Psoas muscle (tissue), 8 donors: ENCODE data around the gene NR0B1. TPM values are rescaled to one million over a fixed set of nuclear protein-coding genes. Genes with fewer than 3 reads are reported as not detected.

Experiments used
- ATAC-seq, 4 donors: fragments of 200-7000 bp; cut with Tn5 transposase; one replicate each; pipeline ENCODE4 v1.9.1; 2020; ENCODE audit warnings: moderate library complexity in 3 of 4, mild to moderate bottlenecking in 2 of 4
- DNase-seq, 2 donors: peaks; one replicate each; pipeline ENCODE4 v3.0.0-alpha.2; 2020
- H3K27ac ChIP-seq: fragments of 200-600 bp; one replicate; pipeline ENCODE4 v1.8.0; 2022
- H3K27me3 ChIP-seq, 3 donors: fragments of 200-600 bp in 1 of 3; one replicate each; pipeline versions ENCODE4 v1.6.1 to v1.8.0; 2013 to 2022; ENCODE audit warnings: low read length in 2 of 3, mild to moderate bottlenecking in 2 of 3, moderate library complexity in 1 of 3; ENCODE audit not compliant: insufficient read depth in 3 of 3
- H3K36me3 ChIP-seq, 2 donors: fragments of 200-600 bp in 1 of 2; one replicate each; pipeline versions ENCODE4 v1.6.1 to v1.8.0; 2013 to 2022; ENCODE audit warnings: low read depth in 1 of 2, mild to moderate bottlenecking in 1 of 2, moderate library complexity in 1 of 2; ENCODE audit not compliant: insufficient read depth in 1 of 2
- H3K4me1 ChIP-seq: fragments of 200-600 bp; one replicate; pipeline ENCODE4 v1.8.0; 2022
- H3K4me3 ChIP-seq: fragments of 200-600 bp; one replicate; pipeline ENCODE4 v1.8.0; 2022; ENCODE audit warnings: mild to moderate bottlenecking
- H3K9me3 ChIP-seq: fragments of 200-600 bp; one replicate; pipeline ENCODE4 v1.8.0; 2022
- WGBS, 3 donors: extraction: QIAGEN DNeasy Blood & Tissue Kit; methylation state at CpG; one replicate each; pipeline versions ENCODE4 v1.1.6 to v1.1.7; 2013; 5-methylcytosine and 5-hydroxymethylcytosine counted together
- intact Hi-C, 2 donors: fragments of 100-400 bp; cut with DNase I; formaldehyde crosslinking; loops; one replicate each; pipeline versions ENCODE4 v1.11.0 to v1.14.2; 2022
- polyA plus RNA-seq, 3 donors: library from polyadenylated mRNA; stranded (reverse); fragments of 200-250 nt; gene quantifications; one replicate each; pipeline ENCODE4 v1.2.3, GENCODE V29; 2013
- total RNA-seq, 4 donors: library from RNA; stranded (reverse); fragmentation: NEBNext Ultra II Directional in 2 of 4; extraction: Animal tissue kit (Norgen Biotek cat#: 25700) in 2 of 4; gene quantifications; one replicate each; pipeline versions ENCODE4 v1.2.1 to v1.2.4, GENCODE V29; 2021 to 2023
- TF ChIP-seq, protein P1 (sequence below): fragments of 200-600 bp; IDR thresholded peaks from one replicate; pipeline ENCODE4 v1.8.0; 2022; ENCODE audit warnings: antibody characterized with exemption
- donor health status: healthy with polysubstance abuse.
- donor health status: DM: no; HTN: no; CAD: no; lungs with moderate emphysema.
- donor health status: Bipolar disorder and iron deficiency.
- donor health status: healthy.
- donor health status: DM: yes; HTN: yes; CAD: no.
- donor health status: DM: no; HTN: no; CAD: no.
- donor health status: DM: no; HTN: no; CAD: no.
- donor health status: DM: yes; HTN: yes; CAD: no.

NR0B1 gene
- total and polyA plus RNA-seq, 7 donors, result 0.01 to 0.05 TPM; not detected in 5

- no peak overlapping the region for H3K27ac ChIP-seq
These were observed 25.6 kb downstream of the NR0B1 start for GRCh38 chrX:30283456-30284200.

DNA sequence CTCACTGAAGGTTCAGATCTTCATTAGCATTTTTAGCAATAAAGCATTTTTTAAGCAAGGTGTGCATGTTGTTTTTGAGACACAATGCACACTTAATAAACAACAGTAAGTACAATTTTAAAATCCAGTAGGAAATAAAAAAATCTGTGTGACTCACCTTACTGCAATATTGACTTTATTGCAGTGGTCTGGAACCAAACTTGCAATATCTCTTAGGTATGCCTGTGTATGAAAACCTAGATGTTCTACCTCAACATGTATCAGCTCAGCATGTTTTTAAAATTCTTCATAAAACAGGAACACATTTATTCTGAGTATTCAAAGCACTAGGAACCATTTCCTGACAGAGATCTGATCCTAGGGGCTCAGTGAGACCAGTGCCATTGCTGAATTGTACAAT lies 26.7 kb downstream of the NR0B1 start:
- intact Hi-C loops, result no loop called here
- TF ChIP-seq, protein P1, sequence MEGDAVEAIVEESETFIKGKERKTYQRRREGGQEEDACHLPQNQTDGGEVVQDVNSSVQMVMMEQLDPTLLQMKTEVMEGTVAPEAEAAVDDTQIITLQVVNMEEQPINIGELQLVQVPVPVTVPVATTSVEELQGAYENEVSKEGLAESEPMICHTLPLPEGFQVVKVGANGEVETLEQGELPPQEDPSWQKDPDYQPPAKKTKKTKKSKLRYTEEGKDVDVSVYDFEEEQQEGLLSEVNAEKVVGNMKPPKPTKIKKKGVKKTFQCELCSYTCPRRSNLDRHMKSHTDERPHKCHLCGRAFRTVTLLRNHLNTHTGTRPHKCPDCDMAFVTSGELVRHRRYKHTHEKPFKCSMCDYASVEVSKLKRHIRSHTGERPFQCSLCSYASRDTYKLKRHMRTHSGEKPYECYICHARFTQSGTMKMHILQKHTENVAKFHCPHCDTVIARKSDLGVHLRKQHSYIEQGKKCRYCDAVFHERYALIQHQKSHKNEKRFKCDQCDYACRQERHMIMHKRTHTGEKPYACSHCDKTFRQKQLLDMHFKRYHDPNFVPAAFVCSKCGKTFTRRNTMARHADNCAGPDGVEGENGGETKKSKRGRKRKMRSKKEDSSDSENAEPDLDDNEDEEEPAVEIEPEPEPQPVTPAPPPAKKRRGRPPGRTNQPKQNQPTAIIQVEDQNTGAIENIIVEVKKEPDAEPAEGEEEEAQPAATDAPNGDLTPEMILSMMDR, result no peak
- H3K27me3 ChIP-seq, result no peaks in the 10 kb centered on the region
- H3K27ac ChIP-seq, result no peak overlapping the region
- H3K9me3 ChIP-seq, result no peaks in the 10 kb centered on the region
- H3K4me3 ChIP-seq, result no peak overlapping the region
- no peaks in the 10 kb centered on the region for H3K4me1 ChIP-seq
- DNase-seq, result no peak
- H3K36me3 ChIP-seq, result no peaks in the 10 kb centered on the region
- no peak for ATAC-seq

More at GRCh38 chrX:30283456-30284200, 25.6 kb downstream of the NR0B1 start:
- no peaks in the 10 kb centered on the region for H3K27me3 ChIP-seq
- ATAC-seq (peak in 3 of 4 donors; percentile 26 to 75 (median 32)), DNase-seq (no peak)
- TF ChIP-seq, protein P1, result no peak
- intact Hi-C loops, result no loop called here
- no peaks in the 10 kb centered on the region for H3K36me3 ChIP-seq
- WGBS, 3 donors, result 49 to 69% (median 63%) methylated on average over 3 of the region's 3 CpGs
- H3K9me3 ChIP-seq, result no peaks in the 10 kb centered on the region
- H3K4me3 ChIP-seq, result no peak overlapping the region
- no peaks in the 10 kb centered on the region for H3K4me1 ChIP-seq

GRCh38 chrX:30280428-30280827 lies 28.8 kb downstream of the NR0B1 start:
- Histone ChIP-seq H3K9me3 (no peaks in the 10 kb centered on the region), H3K4me1 (no peaks in the 10 kb centered on the region), H3K27me3 (peaks cover 0 to 3% (median 0%) of the 10 kb centered on the region in 3 donors), H3K4me3 (no peak overlapping the region), H3K27ac (no peak overlapping the region), H3K36me3 (no peaks in the 10 kb centered on the region)
- TF ChIP-seq, protein P1, result no peak
- DNase-seq (no peak), ATAC-seq (no peak)
- intact Hi-C loops, result no loop called here
- WGBS, 3 donors, result 69 to 86% (median 85%) methylated on average over 1 of the region's 1 CpG

DNA sequence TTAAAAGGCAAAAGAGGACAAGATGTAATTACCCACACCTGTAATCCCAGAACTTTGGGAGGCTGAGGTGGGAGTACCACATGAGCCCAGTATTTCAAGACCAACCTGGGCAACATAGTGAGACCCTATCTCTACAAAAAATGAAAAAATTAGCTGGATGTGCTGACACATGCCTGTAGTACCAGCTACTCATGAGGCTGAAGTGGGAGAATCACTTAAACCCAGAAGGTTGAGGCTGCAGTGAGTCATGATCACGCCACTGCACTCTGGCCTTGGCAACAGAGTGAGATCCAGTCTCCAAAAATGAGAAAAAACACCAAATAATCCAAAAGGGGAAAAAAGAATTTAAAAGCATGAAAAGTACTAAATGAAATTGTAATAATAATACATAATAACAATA lies 30.8 kb downstream of the NR0B1 start:
- intact Hi-C loops, result loop anchor here in 1 of 2 donors (5.0 kb wide), 1 partner anchor 224 kb away; no protein-coding TSS in a partner anchor
- peaks cover 0 to 10% (median 0%) of the 10 kb centered on the region in 3 donors for H3K27me3 ChIP-seq
- TF ChIP-seq, protein P1, result no peak

More for the DNA sequence above, 30.8 kb downstream of the NR0B1 start:
- DNase-seq (no peak), ATAC-seq (no peak)
- no peaks in the 10 kb centered on the region for H3K4me1 ChIP-seq
- no peaks in the 10 kb centered on the region for H3K36me3 ChIP-seq
- no peaks in the 10 kb centered on the region for H3K9me3 ChIP-seq
- no peak overlapping the region for H3K27ac ChIP-seq
- WGBS, 3 donors, result 45 to 67% (median 50%) methylated on average over 1 of the region's 1 CpG
- no peak overlapping the region for H3K4me3 ChIP-seq
